GM15510 (cell line): ENCODE results near the gene GALNT9.

ENCODE experiments used
- POLR2A ChIP-seq: IDR thresholded peaks from 3 replicates; pipeline ENCODE4 v1.6.1; 2011; ENCODE audit warnings: borderline replicate concordance; ENCODE audit not compliant: insufficient read length; ENCODE audit errors: extremely low read depth

Gene GALNT9

GRCh38 chr12:132217371-132217770 lies 112.0 kb downstream of the GALNT9 start:
- TF ChIP-seq POLR2A = no peak

GRCh38 chr12:132216354-132216987 lies 112.9 kb downstream of the GALNT9 start:
- no peak for TF ChIP-seq POLR2A

- no peak for TF ChIP-seq POLR2A
Measured at GRCh38 chr12:132215299-132215989, 113.9 kb downstream of the GALNT9 start.

GRCh38 chr12:132214891-132215290 lies 114.5 kb downstream of the GALNT9 start:
- no peak for TF ChIP-seq POLR2A

- no peak for TF ChIP-seq POLR2A
Measured at GRCh38 chr12:132214161-132214476, 115.3 kb downstream of the GALNT9 start.

- TF ChIP-seq POLR2A = no peak
Measured at GRCh38 chr12:132213359-132214160, 115.8 kb downstream of the GALNT9 start.

- TF ChIP-seq POLR2A = no peak
Measured at GRCh38 chr12:132211816-132212215, 117.6 kb downstream of the GALNT9 start.

GRCh38 chr12:132211326-132211725 lies 118.1 kb downstream of the GALNT9 start:
- TF ChIP-seq POLR2A = no peak

- TF ChIP-seq POLR2A = no peak
Measured at GRCh38 chr12:132210223-132211055, 119.0 kb downstream of the GALNT9 start.

- TF ChIP-seq POLR2A = no peak
Measured at GRCh38 chr12:132209619-132210222, 119.7 kb downstream of the GALNT9 start.

GRCh38 chr12:132208153-132208823 lies 121.1 kb downstream of the GALNT9 start:
- no peak for TF ChIP-seq POLR2A

- TF ChIP-seq POLR2A = no peak
Measured at GRCh38 chr12:132207083-132207775, 122.2 kb downstream of the GALNT9 start.

- TF ChIP-seq POLR2A = no peak
Measured at GRCh38 chr12:132206046-132206434, 123.3 kb downstream of the GALNT9 start.
